ENCODE results near the gene GPM6B.

DNA sequence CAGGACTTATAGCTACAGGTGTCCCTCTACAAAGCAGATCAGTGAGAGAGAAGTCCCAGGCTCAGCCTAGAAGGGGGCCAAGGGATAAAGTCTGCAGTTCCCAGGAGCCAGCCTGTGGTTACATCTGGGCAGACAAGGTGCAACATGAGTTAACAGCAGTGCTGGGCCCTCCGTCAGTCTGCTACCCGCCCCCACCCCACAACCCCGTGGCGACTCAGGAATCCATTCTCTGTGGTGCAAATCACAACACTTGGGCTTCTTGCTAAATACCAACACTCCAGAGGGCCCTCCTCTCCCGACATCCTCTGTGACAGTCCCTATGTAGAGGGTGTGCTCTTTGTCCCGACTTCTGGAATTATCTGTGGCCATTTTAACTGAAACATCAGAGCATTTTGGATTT, 13.8 kb downstream of the GPM6B start:
- no peak for TF ChIP-seq EZH2 (IDR thresholded peaks at IDR 0.05; ENCODE audit: borderline replicate concordance, low read depth, low read length, severe bottlenecking)
- TF ChIP-seq POLR2AphosphoS5 (IDR thresholded peaks at IDR 0.05; ENCODE audit: insufficient read depth, low read depth, low read length): no peak
- TF ChIP-seq, protein P1, sequence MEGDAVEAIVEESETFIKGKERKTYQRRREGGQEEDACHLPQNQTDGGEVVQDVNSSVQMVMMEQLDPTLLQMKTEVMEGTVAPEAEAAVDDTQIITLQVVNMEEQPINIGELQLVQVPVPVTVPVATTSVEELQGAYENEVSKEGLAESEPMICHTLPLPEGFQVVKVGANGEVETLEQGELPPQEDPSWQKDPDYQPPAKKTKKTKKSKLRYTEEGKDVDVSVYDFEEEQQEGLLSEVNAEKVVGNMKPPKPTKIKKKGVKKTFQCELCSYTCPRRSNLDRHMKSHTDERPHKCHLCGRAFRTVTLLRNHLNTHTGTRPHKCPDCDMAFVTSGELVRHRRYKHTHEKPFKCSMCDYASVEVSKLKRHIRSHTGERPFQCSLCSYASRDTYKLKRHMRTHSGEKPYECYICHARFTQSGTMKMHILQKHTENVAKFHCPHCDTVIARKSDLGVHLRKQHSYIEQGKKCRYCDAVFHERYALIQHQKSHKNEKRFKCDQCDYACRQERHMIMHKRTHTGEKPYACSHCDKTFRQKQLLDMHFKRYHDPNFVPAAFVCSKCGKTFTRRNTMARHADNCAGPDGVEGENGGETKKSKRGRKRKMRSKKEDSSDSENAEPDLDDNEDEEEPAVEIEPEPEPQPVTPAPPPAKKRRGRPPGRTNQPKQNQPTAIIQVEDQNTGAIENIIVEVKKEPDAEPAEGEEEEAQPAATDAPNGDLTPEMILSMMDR (IDR thresholded peaks at IDR 0.05; ENCODE audit: extremely low read depth in 1 of 2, insufficient read depth in 1 of 2, low read depth in 1 of 2, low read length in 2 of 2): no peak
- no peak for TF ChIP-seq POLR2A (IDR thresholded peaks at IDR 0.05; ENCODE audit: low read depth, low read length)
